DMS79 (cell line): ENCODE measurements around the gene CCNI.
"Not testable (repeated sequence)": the region's sequence is repeated elsewhere in the genome, so short reads cannot be mapped to it uniquely, and the experiment has no call there.

Source experiments
- DNase-seq: peaks from one replicate; lab custom pipeline; 2025; lab: John Stamatoyannopoulos, UW

The CCNI gene

DNA sequence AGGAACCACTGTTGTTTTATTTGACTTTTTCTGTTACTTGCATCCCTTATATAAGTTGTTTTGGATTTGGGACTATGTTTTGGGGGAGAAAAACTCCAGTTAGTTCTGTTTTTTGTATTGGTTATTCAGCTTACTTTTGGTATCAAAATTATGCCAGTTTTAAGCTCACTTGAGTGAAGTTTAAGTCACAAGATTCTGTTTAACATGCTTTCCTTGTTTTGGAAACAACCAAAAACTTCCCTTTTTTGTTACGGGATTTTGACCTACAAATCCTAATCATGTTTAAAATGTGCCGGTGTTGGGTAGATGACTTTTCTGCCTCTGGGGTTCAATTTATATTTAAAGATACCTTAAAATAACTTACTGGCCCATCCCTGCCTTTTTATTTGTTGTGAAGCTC is 36.0 kb downstream of the CCNI start:
- no peak for DNase-seq

DNA sequence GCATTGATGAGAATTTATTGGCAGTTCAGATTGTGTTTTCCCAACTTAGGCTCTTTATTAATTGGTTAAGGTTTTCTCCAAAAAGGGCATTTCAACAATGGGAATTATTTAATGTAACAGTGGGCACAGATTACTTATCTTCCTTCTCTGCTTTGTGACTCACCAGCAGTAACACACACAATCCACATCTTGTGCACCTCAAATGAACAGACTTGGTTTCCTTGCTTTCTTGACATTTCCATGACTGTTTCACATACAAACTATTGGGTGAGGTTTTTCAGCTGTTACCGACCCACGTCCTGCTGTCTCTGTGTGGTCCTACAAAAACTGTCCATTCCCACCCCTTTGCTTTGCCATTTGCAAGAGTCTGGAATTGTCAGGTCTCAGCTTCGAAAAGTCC is 38.1 kb downstream of the CCNI start:
- no peak for DNase-seq

DNA sequence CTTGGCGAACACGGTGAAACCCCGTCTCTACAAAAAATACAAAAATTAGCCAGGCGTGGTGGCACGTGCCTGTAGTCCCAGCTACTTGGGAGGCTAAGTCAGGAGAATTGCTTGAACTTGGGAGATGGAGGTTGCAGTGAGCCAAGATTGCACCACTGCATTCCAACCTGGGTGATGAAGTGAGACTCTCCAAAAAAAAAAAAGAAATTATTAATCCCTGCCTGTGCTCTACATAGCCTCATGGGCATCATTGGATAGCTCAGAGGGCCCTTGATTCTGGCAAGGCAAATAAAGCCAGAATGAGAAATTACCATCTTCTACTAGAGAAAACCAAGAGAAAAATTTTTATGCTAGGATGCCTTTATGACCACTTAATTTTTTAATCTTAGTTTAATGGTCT is 38.6 kb downstream of the CCNI start:
- not testable (repeated sequence) for DNase-seq

DNA sequence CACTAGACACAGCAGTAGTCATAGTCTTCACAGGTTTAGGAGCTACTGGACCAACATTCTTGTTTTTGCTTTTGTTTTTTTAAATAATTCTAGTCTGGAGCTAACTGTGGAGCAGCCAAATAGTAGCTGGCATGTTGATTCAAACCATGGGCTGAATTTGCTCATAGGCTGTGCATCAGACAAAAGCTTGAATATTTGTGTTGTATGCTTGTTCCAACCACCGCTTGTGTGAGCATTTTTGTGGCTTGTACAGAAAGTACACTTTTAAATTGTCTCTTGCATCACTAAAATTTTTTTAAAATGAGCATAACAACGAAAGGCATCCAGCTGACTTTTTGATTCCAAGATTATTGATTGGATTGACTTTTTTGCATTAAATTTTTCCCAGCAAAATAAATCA is 39.6 kb downstream of the CCNI start:
- no peak for DNase-seq

DNA sequence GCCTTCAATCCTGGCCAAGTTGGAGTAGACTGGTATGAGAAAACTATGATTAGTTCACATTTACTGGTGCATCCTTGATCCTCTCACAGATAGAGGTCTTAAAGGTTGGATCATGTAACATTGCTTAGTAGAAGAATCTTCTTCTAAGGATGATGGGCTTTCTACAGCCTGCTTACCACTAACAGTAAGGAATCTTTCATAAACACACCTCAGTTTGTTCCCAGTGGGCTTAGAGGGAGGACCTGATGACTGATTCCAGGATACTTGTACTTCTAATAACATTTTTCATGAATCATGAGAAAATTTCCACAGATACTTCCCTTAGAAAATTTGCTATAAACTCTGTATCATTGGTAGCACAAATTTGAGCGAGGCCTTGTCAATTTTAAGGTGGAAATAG is 40.6 kb downstream of the CCNI start:
- no peak for DNase-seq

DNA sequence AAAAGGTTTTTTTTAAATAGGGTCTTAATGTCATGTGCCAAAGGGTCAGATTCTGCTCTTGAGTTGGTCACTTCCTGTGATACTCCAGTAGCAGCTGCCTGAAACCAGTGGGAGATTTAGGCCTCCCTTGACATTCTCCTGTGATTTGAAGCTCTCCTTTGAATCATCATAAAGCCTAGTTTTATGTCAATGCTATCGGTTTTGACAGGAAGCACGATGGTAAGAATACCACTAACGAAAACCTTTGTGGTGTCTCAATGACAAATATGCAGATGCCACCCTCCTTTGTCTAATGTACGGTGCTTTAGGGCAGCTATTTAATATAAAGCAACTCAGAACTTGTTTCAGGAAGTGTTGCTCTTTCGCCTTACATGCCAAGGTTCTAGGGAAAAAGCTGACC is 44.2 kb downstream of the CCNI start:
- no peak for DNase-seq

DNA sequence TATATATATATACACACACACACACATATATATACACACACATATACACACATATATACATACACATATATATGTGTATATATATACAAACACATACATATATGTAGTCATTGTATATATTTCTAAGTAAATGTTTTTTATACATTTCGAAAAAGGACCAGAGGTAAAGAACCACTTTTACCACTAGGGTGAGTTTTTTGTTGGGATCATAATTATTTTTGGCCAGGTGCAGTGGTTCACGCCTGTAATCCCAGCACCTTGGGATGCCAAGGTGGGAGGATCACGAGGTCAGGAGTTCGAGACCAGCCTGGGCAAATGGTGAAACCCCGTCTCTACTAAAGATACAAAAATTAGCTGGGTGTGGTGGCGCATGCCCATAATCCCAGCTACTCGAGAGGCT is 46.0 kb downstream of the CCNI start:
- not testable (repeated sequence) for DNase-seq

DNA sequence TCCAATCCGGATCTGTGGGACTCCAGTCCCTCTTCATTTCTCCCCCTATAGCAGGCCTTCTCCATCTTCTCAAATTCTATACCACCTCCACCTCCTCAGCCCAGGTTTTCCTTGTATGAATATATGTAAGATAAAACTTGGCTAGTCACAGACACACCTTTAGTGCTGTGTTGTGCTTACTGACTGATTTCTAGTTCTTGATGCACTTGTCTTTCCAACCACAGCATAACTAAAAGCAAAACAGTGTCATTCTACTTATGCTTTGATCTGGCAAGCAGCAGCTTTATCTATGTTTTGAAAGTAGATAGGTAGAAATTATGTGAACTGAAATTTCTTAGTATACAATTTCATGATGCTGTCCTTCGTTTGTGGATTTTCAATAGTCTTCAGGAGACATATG is 47.5 kb downstream of the CCNI start:
- no peak for DNase-seq

DNA sequence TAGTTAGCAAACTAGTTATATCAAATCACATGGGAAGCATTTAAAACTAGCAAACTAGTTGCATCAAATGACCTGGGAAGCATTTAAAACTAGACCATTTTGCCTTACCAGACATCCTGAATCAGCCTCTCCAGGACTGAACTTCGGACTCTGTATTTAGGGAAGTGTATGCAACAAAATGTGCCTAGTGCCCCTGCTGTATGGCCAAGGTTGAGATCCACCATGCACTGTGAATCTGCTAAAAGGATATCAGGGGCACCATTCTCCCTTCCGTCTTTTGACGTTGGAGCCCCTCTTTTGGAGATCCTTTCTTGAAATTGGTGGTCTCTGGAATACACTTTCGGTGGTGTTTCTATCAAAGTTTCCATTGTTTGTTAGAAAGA is 49.5 kb downstream of the CCNI start:
- no peak for DNase-seq

DNA sequence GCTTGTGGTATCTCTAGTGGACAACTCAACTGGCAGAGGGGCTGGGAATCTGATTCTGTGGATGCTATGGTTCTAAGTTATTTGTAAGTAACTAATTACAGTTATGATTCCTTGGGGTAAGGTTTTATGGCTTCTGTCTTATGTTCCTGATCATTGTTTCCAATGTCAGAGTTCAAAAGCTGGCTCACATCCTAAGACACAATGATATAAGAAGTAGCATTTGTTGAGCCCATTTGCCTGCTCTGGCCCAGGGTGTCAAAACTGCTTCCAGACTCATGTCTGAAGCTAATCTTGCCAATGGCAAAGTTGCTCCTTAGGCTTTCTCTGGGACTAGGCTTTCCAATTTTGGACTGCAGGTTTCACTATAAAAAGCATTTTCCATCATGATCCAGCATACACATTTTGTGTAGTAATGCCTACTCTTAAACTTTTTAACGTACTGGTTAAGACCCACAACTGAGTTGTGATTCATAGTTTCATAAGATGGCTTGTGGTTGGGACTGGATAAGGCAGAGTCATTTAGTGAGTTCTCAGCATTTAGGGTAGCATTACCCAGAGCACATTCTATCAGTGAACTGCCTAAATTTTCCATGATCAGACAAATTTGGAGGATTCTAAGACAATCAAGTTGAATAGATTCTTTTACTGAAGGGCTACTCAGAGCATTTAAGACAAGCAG is 50.0 kb downstream of the CCNI start:
- no peak for DNase-seq

DNA sequence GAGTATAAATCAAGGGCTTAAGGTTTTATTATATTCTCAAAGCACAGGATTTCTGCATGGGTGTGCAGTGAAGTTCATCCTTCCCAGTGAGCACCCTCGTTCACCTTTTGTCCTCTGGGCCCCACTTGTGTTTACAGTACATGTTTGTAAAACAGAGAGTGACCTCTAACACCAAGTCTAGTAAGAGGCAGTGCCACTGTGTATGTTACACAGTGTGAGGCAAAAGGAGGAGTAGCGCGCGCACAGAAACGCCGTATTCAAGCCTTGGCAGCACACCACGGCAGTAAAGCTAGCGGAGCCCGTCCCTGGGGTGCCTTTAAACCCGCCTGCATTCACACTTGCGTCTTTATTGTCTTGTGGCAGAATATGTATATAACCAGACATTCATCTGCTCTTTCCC is 51.9 kb downstream of the CCNI start:
- no peak for DNase-seq

DNA sequence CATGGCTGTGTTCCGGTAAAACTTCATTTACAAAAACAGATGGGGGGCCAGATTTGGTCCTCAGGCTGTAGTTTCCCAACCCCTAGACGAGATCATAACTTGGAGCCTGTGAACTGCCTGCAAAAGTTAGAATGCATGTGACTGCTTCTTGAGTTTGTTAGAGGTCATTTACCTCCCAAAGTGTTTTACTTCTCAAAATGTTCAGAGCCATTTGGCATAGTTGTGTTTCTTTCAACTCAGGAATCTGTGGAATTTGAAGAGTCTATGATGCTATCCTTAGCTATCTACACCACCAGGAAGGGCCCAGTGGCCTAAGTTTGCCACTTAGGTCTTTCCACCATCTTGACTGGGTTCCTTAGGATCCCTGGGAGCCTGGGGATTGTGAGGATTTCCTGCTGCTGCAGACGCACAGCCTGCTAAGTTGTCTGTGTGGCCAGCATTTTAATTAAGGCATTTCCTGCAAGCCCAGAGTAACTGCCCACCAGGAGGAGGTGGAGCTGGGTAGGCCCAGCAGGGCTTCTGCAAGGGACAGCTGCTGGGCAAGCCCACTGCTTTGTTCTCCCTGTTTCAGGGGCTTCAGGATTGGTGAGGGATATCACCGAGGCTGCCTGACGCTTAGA is 53.1 kb downstream of the CCNI start:
- no peak for DNase-seq

DNA sequence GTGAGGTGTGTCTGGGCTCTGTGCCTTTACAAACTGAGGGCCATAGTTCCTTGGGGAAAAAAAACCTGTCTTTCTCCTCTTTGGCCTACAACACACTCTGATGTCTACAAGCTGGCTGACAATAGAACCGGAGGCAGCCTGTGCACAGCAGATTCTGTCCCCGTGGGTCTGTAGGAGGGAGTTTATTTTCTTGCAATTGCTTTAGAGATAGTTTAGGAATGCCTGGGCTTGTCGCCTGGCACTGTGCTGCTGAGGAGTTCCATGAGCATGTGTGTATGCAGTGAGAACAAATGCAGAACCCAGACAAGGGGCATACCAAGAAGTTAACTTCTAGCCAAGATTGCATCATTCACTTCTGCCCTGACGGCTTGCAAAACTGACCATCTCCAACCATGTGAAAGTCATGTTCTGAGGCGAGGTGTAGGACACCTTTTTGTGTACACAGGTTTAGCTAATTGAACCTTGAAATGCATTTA is 54.1 kb downstream of the CCNI start:
- DNase-seq: no peak

DNA sequence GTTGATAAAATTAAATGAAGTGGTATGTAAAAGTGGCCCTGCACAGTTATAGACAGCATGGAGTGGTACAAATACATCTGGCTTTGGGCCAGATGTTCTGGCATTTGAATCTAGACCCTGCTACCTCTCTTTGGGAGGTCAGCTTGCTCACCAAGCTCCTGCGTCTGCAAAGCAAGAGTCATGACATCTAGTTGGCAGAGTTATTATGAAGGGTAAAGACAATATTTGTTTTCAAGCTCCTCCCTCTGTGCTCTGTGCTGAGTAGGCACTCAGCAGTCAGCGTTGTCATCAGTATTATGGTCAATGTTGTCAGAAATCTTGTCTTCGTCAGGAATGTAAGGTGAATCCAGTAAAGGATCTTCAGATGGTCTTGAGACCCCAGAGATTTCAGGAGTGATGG is 55.8 kb downstream of the CCNI start:
- no peak for DNase-seq

DNA sequence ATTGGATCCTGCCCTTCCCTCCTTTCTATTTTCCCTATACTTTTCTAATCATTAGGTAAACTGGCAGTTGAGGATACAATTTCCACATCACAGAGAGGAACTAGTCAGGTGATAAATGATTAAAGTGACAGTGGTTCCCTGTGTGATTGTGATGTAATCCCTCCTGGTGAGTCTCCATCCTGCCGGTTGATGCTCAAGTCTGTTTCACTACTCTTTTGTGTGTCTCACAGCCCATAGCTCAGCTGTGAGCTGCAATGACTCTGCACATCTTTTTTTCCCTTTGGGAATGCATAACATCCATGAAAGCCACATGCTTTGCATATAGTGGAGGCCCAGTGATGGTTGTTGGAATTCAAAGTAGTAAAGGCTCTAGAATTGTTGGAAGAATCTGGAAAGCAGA is 60.4 kb downstream of the CCNI start:
- no peak for DNase-seq

DNA sequence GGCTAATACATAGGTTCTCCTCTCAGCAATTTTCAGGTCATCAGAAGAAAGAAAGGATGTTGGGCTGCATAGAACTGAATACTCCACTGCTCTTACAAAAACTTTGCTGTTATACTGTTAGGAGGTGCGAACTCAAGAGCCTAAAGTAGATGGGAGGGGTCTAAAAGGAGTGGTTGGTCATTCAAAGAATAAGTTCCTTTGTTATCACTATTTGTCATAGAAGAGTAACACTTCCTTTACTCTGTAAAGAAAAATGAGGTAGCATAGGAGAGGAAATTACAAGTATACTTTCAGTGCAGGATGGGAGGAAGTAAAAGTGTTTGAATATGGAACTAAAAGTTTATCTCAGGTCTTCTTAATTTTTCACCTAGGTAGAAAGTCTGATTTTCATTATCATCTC is 61.5 kb downstream of the CCNI start:
- no peak for DNase-seq

DNA sequence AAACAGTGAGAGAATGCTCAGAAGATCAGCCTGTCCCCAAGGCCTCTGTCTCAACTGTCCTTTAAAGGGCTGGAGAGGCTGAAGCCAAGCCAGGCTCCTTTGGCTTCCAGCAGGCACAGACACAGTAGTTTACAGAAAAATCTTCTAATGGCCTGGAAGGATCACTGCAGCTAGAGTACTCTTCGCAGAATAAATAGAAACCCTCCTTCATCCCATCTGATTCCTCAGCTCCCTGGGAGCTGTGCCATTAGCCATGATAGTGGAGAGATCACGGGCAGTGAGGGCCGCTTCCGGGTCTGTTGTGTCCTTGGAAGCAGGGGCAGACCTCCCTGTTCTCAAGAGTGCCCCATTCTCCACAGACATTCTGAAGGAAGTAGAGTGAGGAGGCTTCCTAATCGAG is 63.1 kb downstream of the CCNI start:
- DNase-seq: no peak

DNA sequence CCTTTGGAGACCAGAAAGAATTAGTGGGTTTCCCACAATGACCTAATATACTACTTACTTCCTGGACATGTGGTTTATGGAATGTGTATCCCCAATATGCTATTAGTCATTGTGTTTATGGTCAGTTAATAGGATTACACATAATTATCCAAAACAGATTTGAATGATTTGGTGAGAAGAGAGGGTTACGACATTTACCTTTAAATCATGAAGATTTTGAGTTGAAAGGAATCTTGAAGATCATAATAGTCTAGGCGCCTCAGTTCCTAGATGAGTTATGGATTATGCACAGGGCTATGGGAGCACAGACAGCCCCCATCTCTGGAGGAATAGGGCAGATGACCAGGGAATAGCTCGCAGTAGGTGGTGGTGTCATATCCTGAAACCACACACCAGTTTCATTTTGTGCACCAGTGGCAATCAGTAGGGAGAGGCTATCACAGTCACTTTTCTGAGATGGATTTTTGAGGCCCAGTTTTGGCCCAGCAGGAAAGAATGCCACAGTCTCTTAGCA is 64.9 kb downstream of the CCNI start:
- no peak for DNase-seq

DNA sequence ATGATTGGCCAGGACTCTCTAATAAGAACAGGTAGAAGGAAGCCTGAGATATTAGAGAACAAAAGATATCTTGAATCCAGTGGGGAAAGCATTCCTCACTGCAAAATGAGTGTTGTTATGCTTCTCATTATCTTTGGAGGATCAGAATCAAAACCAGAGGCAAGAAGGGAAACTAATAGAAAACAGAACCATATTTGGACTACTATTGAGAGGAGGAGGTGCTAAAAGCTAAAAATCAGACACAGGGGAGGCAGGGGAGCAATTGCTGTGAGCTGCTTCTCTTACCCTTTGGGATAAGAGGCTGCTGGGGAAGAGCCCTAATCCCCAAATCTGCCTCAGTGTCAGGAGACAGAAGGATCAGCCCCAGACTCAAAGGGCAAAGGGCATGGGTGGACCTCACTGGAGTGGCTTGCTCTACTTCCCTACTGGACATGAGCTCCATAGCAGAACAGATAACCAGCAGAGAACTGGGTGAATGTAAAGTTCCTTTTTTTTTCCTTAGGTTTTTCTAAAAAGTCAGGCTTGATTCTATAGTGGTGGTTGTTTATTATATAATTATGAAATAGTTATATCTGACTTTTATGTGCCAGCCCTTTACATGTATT is 66.2 kb downstream of the CCNI start:
- DNase-seq: no peak

DNA sequence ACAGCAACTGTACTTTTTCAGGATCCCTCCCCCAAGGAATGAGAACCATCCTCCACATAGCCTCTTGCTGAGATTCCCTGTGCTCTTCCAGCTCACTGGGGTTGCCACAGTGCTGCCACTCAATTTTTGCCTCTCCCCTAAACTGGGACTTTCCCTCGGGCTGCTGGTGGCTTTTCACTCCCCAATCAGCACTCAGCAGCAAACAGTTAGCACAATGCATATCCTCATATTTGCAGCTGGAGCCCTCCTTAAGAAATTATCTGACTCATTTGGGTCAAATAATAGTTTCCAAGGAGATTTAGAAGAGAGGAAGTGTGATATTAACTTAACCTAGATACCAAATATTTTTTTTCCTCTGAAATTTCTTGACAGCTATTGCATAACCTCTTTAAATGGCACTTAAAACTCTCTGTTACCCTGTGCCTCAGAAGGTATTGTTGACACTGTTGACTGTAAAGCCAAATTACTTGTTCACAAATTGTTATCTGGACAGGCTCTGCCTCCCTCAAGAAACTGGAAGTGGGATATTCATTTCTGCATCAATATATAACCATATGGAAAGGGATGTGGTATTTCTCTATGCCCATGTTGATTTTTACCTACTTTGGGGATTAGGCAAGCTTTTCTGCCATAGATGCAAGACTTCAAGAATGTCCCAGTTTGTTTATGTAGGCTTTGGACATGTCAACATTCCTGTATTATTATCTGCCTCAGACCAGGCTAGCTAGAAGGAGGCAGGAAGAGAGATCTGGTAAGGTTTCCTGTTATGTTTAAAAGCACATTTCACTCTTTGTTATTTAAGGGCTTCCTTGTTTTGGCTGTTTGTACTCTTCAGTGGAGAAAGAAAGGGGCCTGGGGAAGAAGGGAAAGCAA is 68.2 kb downstream of the CCNI start:
- no peak for DNase-seq

DNA sequence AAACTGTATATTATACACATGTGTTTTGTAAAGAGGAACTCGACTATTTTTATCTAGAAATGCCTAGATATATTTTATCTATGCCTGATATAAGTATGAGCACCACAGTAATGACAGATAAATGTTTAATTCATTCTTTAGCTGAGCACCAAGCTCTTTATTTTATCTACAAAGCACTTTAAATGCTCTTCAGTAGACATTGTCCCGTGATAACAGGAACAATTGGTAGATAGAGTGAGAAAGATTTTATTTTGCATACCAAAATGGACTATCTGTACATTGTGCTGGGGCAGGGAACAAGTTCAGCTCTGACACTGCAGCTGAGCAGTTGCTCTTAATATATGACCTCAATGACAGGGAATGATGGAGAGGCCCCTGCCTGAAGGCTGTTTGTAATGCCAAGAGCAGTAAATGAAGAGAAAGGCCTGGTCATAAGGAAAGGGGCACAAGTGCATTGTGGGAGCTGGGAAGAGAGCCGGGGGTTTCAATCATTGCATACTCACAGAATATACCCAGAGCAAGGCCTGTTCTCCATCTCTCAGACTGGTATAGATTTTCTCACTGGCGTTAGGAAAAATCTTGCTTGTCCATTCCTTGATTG is 68.9 kb downstream of the CCNI start:
- no peak for DNase-seq

DNA sequence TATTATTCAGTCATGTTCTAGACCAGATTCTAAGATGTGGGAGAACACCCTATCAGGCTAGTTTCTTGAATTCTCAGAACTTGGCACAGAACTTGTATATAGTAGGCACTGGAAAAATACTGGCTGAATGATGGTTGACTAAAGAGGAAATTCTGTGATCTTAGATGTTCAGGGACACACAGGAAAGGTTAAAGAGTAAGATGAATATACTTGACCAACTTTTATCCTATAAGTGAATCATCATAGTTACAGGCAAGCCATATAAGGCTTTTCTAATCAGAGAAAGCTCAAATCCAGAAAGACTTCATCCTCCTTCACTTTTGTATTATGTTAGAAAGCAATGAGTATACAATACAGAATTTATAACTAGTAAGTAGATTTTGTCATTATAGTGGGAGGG is 72.4 kb downstream of the CCNI start:
- DNase-seq: no peak
